Panc1 (cell line): ENCODE measurements around the gene CUX1. TPM values are rescaled to one million over a fixed set of nuclear protein-coding genes. Genes with fewer than 3 reads are reported as not detected.
"Not testable (repeated sequence)": the region's sequence is repeated elsewhere in the genome, so short reads cannot be mapped to it uniquely, and the experiment has no call there.

Experiments used
- ATAC-seq: fragments of 200-7000 bp; cut with Tn5 transposase; 2 replicates; pipeline ENCODE4 v1.9.1; 2020; ENCODE audit warnings: mild to moderate bottlenecking, moderate library complexity
- BruUV-seq: library from RNA; stranded (reverse); fragments of 400-500 nt; replicated peaks from 2 replicates; lab custom pipeline; 2021; lab: Mats Ljungman, UMichigan
- CTCF ChIA-PET: fragments of 300-600 bp; sonication (Branson Sonifier 250); formaldehyde crosslinking; loops from one replicate; lab custom pipeline; 2022; ENCODE audit warnings: antibody characterized with exemption; lab: Charles Lee
- POLR2A ChIA-PET: fragments of 300-600 bp; sonication (Branson Sonifier 250); formaldehyde crosslinking; loops from one replicate; lab custom pipeline; 2022; ENCODE audit warnings: antibody characterized with exemption; lab: Charles Lee
- DNase-seq: peaks from one replicate; pipeline ENCODE4 v3.0.0-alpha.2; 2010; ENCODE audit warnings: low read depth, low spot score
- H3K27ac ChIP-seq: 2 replicates; pipeline ENCODE4 v1.5.1; 2011; ENCODE audit warnings: mild to moderate bottlenecking, low read length, inconsistent platforms
- H3K27me3 ChIP-seq: fragments of 200-500 bp; sonication (Bioruptor generic); 2 replicates; pipeline ENCODE4 v1.6.0; 2014; ENCODE audit warnings: low read length, inconsistent platforms; ENCODE audit not compliant: control insufficient read depth, insufficient read depth
- H3K36me3 ChIP-seq: fragments of 200-500 bp; sonication (Bioruptor generic); 2 replicates; pipeline ENCODE4 v1.5.1; 2014; ENCODE audit warnings: inconsistent platforms, mild to moderate bottlenecking, low read length, moderate library complexity; ENCODE audit not compliant: control insufficient read depth, insufficient read depth
- H3K4me1 ChIP-seq: 2 replicates; pipeline ENCODE4 v1.5.1; 2011; ENCODE audit warnings: inconsistent platforms, mild to moderate bottlenecking, low read length, moderate library complexity; ENCODE audit not compliant: control insufficient read depth, insufficient read depth
- H3K4me3 ChIP-seq, 2 experiments: 2 replicates each; pipeline ENCODE4 v1.5.1; 2011 to 2012; ENCODE audit warnings: low read depth in 2 of 2, low read length in 2 of 2, mild to moderate bottlenecking in 2 of 2, inconsistent platforms in 1 of 2, moderate library complexity in 1 of 2
- H3K9me3 ChIP-seq: fragments of 200-500 bp; sonication (Bioruptor generic); 2 replicates; pipeline ENCODE4 v1.5.1; 2014; ENCODE audit warnings: low read depth, mild to moderate bottlenecking, inconsistent platforms, low read length, moderate library complexity; ENCODE audit not compliant: control insufficient read depth, insufficient read depth
- POLR2AphosphoS5 ChIP-seq: IDR thresholded peaks from 2 replicates; pipeline ENCODE4 v1.6.1; 2012; ENCODE audit warnings: mild to moderate bottlenecking, low read depth, low read length, moderate library complexity
- SIN3A ChIP-seq: IDR thresholded peaks from 2 replicates; pipeline ENCODE4 v1.6.1; 2012; ENCODE audit warnings: low read depth, mild to moderate bottlenecking, low read length, moderate library complexity, borderline replicate concordance; ENCODE audit not compliant: insufficient read depth
- TCF7L2 ChIP-seq: IDR thresholded peaks from 2 replicates; pipeline ENCODE4 v1.6.1; 2011; ENCODE audit warnings: mild to moderate bottlenecking, low read depth, low read length, inconsistent platforms
- in situ Hi-C: cut with HindIII; loops from 2 replicates; pipeline ENCODE4 v1.10.0; 2016; ENCODE audit warnings: low sequenced_read_pairs, low pct_unique_long_range_greater_than_20kb
- intact Hi-C: fragments of 100-400 bp; cut with micrococcal nuclease; formaldehyde crosslinking; loops from one replicate; pipeline ENCODE4 v1.10.0; 2022; ENCODE audit not compliant: unreplicated experiment
- total RNA-seq: library from RNA; stranded (reverse); gene quantifications from one replicate; pipeline ENCODE4 v1.2.1, GENCODE V29; 2021; ENCODE audit not compliant: unreplicated experiment
- TF ChIP-seq, protein P1 (sequence below): fragments of 450-650 bp; IDR thresholded peaks from 2 replicates; pipeline ENCODE4 v1.5.1; 2017; ENCODE audit warnings: mild to moderate bottlenecking
- TF ChIP-seq, protein P2 (sequence below), 2 experiments: IDR thresholded peaks; 2 replicates each; pipeline ENCODE4 v1.6.1; 2011 to 2012; ENCODE audit warnings: low read depth in 2 of 2, control low read depth in 1 of 2, low read length in 1 of 2, mild to moderate bottlenecking in 1 of 2, moderate library complexity in 1 of 2; ENCODE audit not compliant: insufficient read depth in 1 of 2

Gene CUX1
- total RNA-seq, 1 experiment from 2014 or later: 50.9 TPM

DNA sequence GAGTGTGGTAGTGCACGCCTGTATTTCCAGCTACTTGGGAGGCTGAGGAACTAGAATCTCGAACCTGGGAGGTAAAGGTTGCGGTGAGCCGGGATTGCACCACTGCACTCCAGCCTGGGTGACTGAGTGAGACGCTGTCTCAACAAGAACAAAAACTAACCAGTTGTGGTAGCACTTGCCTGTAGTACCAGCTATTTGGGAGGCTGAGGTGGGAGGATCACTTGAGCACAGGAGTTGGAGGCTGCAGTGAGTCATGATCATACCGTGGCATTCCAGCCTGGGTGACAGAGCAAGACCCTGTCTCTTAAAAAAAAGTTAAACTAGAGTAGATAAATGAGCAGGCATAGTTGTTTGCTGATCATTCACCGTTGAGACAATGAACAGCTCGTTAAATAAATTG is 48.9 kb downstream of the CUX1 start:
- in situ Hi-C loops: no loop called here
- H3K9me3 ChIP-seq: no peaks in the 10 kb centered on the region

DNA sequence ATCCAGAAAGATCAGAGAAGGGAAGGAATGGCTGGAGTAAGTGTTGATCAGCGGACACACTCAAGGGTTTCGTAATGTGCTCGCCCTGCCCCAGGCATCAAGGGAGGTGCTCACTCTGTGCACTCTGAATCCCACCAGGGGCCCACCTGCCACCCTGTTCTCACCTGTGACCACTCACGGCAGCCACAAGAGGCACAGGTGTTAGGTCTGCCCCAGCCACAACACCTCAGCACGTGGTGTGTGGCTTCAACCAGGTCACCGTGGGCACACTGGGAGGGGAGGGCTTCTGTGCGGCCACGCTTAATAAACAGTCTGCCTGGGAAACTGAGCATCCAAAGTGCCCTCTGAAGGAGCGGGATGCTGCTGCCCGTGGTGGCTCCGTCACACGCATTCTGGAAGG is 49.8 kb downstream of the CUX1 start:
- no peak overlapping the region for H3K4me3 ChIP-seq
- H3K27me3 ChIP-seq: no peaks in the 10 kb centered on the region
- no peaks in the 10 kb centered on the region for H3K36me3 ChIP-seq
- H3K27ac ChIP-seq: no peak overlapping the region
- BruUV-seq: no TSS peak
- DNase-seq: no peak
- no peak for ATAC-seq
- in situ Hi-C loops (no loop called here), intact Hi-C loops (no loop called here)
- POLR2A ChIA-PET: no interaction called here
- H3K4me1 ChIP-seq: peaks cover 23% of the 10 kb centered on the region
- CTCF ChIA-PET: no interaction called here
- no peaks in the 10 kb centered on the region for H3K9me3 ChIP-seq
- TF ChIP-seq SIN3A (no peak), POLR2AphosphoS5 (no peak), TCF7L2 (no peak)
- TF ChIP-seq, protein P1, sequence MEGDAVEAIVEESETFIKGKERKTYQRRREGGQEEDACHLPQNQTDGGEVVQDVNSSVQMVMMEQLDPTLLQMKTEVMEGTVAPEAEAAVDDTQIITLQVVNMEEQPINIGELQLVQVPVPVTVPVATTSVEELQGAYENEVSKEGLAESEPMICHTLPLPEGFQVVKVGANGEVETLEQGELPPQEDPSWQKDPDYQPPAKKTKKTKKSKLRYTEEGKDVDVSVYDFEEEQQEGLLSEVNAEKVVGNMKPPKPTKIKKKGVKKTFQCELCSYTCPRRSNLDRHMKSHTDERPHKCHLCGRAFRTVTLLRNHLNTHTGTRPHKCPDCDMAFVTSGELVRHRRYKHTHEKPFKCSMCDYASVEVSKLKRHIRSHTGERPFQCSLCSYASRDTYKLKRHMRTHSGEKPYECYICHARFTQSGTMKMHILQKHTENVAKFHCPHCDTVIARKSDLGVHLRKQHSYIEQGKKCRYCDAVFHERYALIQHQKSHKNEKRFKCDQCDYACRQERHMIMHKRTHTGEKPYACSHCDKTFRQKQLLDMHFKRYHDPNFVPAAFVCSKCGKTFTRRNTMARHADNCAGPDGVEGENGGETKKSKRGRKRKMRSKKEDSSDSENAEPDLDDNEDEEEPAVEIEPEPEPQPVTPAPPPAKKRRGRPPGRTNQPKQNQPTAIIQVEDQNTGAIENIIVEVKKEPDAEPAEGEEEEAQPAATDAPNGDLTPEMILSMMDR: no peak
- TF ChIP-seq, protein P2, sequence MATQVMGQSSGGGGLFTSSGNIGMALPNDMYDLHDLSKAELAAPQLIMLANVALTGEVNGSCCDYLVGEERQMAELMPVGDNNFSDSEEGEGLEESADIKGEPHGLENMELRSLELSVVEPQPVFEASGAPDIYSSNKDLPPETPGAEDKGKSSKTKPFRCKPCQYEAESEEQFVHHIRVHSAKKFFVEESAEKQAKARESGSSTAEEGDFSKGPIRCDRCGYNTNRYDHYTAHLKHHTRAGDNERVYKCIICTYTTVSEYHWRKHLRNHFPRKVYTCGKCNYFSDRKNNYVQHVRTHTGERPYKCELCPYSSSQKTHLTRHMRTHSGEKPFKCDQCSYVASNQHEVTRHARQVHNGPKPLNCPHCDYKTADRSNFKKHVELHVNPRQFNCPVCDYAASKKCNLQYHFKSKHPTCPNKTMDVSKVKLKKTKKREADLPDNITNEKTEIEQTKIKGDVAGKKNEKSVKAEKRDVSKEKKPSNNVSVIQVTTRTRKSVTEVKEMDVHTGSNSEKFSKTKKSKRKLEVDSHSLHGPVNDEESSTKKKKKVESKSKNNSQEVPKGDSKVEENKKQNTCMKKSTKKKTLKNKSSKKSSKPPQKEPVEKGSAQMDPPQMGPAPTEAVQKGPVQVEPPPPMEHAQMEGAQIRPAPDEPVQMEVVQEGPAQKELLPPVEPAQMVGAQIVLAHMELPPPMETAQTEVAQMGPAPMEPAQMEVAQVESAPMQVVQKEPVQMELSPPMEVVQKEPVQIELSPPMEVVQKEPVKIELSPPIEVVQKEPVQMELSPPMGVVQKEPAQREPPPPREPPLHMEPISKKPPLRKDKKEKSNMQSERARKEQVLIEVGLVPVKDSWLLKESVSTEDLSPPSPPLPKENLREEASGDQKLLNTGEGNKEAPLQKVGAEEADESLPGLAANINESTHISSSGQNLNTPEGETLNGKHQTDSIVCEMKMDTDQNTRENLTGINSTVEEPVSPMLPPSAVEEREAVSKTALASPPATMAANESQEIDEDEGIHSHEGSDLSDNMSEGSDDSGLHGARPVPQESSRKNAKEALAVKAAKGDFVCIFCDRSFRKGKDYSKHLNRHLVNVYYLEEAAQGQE (IDR thresholded peaks at IDR 0.05; ENCODE audit: insufficient read depth in 1 of 2, low read depth in 2 of 2, low read length in 1 of 2): no peak

More for the DNA sequence above, 48.9 kb downstream of the CUX1 start:
- BruUV-seq: no TSS peak
- intact Hi-C loops: no loop called here
- CTCF ChIA-PET: no interaction called here
- H3K27me3 ChIP-seq: no peaks in the 10 kb centered on the region
- peaks cover 23% of the 10 kb centered on the region for H3K4me1 ChIP-seq
- no peak for DNase-seq
- TF ChIP-seq SIN3A: no peak
- TF ChIP-seq, protein P1: no peak
- no peak for TF ChIP-seq POLR2AphosphoS5
- TF ChIP-seq, protein P2 (IDR thresholded peaks at IDR 0.05; ENCODE audit: insufficient read depth in 1 of 2, low read depth in 2 of 2, low read length in 1 of 2): no peak
- no peak for TF ChIP-seq TCF7L2
- POLR2A ChIA-PET: no interaction called here
- no peak overlapping the region for H3K27ac ChIP-seq
- no peaks in the 10 kb centered on the region for H3K36me3 ChIP-seq
- no peak for ATAC-seq
- no peak overlapping the region for H3K4me3 ChIP-seq

DNA sequence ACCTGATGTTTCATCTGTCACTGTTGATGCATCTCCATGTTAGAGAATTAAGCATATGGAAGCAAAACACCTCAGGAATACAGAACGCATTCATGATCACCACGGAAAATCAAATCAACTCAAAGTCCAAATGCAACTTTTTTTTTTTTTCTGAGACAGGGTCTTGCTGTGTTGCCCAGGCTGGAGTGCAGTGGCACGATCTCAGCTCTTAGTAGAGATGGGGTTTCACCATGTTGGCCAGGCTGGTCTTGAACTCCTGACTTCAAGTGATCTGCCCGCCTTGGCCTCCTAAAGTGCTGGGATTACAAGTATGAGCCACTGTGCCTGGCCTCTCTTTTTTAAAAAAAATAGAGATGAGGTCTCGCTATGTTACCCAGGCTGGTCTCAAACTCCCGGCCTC is 50.3 kb downstream of the CUX1 start:
- H3K27me3 ChIP-seq, POLR2A ChIA-PET, ATAC-seq, CTCF ChIA-PET, H3K4me3 ChIP-seq, H3K9me3 ChIP-seq, BruUV-seq, H3K27ac ChIP-seq, in situ Hi-C loops, H3K36me3 ChIP-seq, DNase-seq, intact Hi-C loops: not testable (repeated sequence)
- peaks cover 23% of the 10 kb centered on the region for H3K4me1 ChIP-seq
